Endothelial cell of umbilical vein (primary cell): ENCODE results near the gene CHCHD5. TPM values are rescaled to one million over a fixed set of nuclear protein-coding genes. Genes with fewer than 3 reads are reported as not detected.

Experiments used
- BruUV-seq: library from RNA; stranded (reverse); fragments of 400-500 nt; replicated peaks from 2 replicates; lab custom pipeline; 2021; lab: Mats Ljungman, UMichigan
- CTCF ChIA-PET: fragments of 300-600, 350-600 bp; sonication (Branson Sonifier 250); formaldehyde crosslinking; loops from one replicate; lab custom pipeline; 2021; ENCODE audit warnings: antibody characterized with exemption, inconsistent platforms; lab: Charles Lee
- POLR2A ChIA-PET: fragments of 300-600, 350-600 bp; sonication (Branson Sonifier 250); formaldehyde crosslinking; loops from one replicate; lab custom pipeline; 2021; ENCODE audit warnings: antibody characterized with exemption, inconsistent platforms; lab: Charles Lee
- DNase-seq: peaks from one replicate; pipeline ENCODE4 v3.0.0-alpha.2; 2011; ENCODE audit warnings: low read depth, low spot score
- FAIRE-seq: peaks from 2 replicates; lab custom pipeline; 2011; peaks lifted over from hg19 to GRCh38; lab: Jason Lieb, UNC
- H2AFZ ChIP-seq: 2 replicates; pipeline ENCODE4 v1.6.0; 2012; ENCODE audit warnings: low read depth, low read length, control low read depth, inconsistent platforms
- H3K27ac ChIP-seq: 2 replicates; pipeline ENCODE4 v1.5.1; 2011; ENCODE audit warnings: low read depth, mild to moderate bottlenecking, control low read depth, low read length, moderate library complexity; ENCODE audit not compliant: insufficient read depth
- H3K27me3 ChIP-seq, 2 experiments: 2 replicates each; pipeline versions ENCODE4 v1.6.0 to v1.6.1; 2011; ENCODE audit warnings: low read length in 2 of 2, mixed read lengths in 1 of 2; ENCODE audit not compliant: control insufficient read depth in 2 of 2, insufficient read depth in 2 of 2
- H3K36me3 ChIP-seq, 2 experiments: 2 replicates in 1 of 2; 3 replicates in 1 of 2; pipeline ENCODE4 v1.5.1; 2011; ENCODE audit warnings: low read length in 2 of 2, mild to moderate bottlenecking in 1 of 2, moderate library complexity in 1 of 2; ENCODE audit not compliant: control insufficient read depth in 2 of 2, insufficient read depth in 2 of 2; ENCODE audit errors: extremely low read depth in 1 of 2
- H3K4me1 ChIP-seq: 3 replicates; pipeline ENCODE4 v1.5.1; 2011; ENCODE audit warnings: mild to moderate bottlenecking, low read length; ENCODE audit not compliant: control insufficient read depth, insufficient read depth; ENCODE audit errors: extremely low read depth
- H3K4me2 ChIP-seq: 2 replicates; pipeline ENCODE4 v1.6.1; 2011; ENCODE audit warnings: low read length, control low read depth, mixed read lengths; ENCODE audit not compliant: insufficient read depth
- H3K4me3 ChIP-seq, 3 experiments: fragments of 200-600 bp in 1 of 3; sonication (generic), shearing (Covaris generic) in 1 of 3; replicated peaks in 1 of 3; 2 replicates each; pipeline ENCODE4 v1.5.1; 2011 to 2016; ENCODE audit warnings: control low read depth in 3 of 3, low read length in 3 of 3, mild to moderate bottlenecking in 2 of 3, inconsistent platforms in 1 of 3, low read depth in 1 of 3, moderate library complexity in 1 of 3; ENCODE audit not compliant: insufficient read depth in 1 of 3
- H3K79me2 ChIP-seq: 2 replicates; pipeline ENCODE4 v1.6.0; 2012; ENCODE audit warnings: low read length, inconsistent platforms; ENCODE audit not compliant: control insufficient read depth, insufficient read depth
- H3K9ac ChIP-seq: replicated peaks from 2 replicates; pipeline ENCODE3; 2011; ENCODE audit warnings: low read length, control low read depth; ENCODE audit not compliant: insufficient read depth; ENCODE audit errors: extremely low read depth
- H3K9me1 ChIP-seq: replicated peaks from 3 replicates; pipeline ENCODE4 v1.6.0; 2011; ENCODE audit warnings: mild to moderate bottlenecking, low read length; ENCODE audit not compliant: control insufficient read depth, insufficient read depth; ENCODE audit errors: extremely low read depth
- H3K9me3 ChIP-seq: replicated peaks from 2 replicates; pipeline ENCODE4 v1.5.1; 2012; ENCODE audit warnings: low read length, inconsistent platforms; ENCODE audit not compliant: control insufficient read depth, insufficient read depth
- H4K20me1 ChIP-seq: replicated peaks from 2 replicates; pipeline ENCODE3; 2011; ENCODE audit warnings: mild to moderate bottlenecking, low read length; ENCODE audit not compliant: control insufficient read depth, insufficient read depth; ENCODE audit errors: extremely low read depth
- CTCF ChIP-seq, 2 donors: IDR thresholded peaks; 1 replicate in 1 of 2; 2 replicates in 1 of 2; pipeline ENCODE4 v1.5.1; 2011; ENCODE audit warnings: low read length in 2 of 2, mild to moderate bottlenecking in 2 of 2, moderate library complexity in 2 of 2, control low read depth in 1 of 2, inconsistent platforms in 1 of 2, low read depth in 1 of 2; ENCODE audit not compliant: insufficient read depth in 1 of 2; ENCODE audit errors: extremely low read depth in 1 of 2
- EZH2 ChIP-seq: IDR thresholded peaks from 2 replicates; pipeline ENCODE4 v1.6.1; 2012; ENCODE audit warnings: borderline replicate concordance, low read depth, mild to moderate bottlenecking, moderate library complexity, low read length, inconsistent platforms; ENCODE audit not compliant: severe bottlenecking
- FOS ChIP-seq: IDR thresholded peaks from 2 replicates; pipeline ENCODE4 v1.6.1; 2011; ENCODE audit warnings: mild to moderate bottlenecking, low read length, moderate library complexity, borderline replicate concordance; ENCODE audit not compliant: insufficient read depth
- GATA2 ChIP-seq: IDR thresholded peaks from 2 replicates; pipeline ENCODE4 v1.7.0; 2011; ENCODE audit warnings: low read depth, mild to moderate bottlenecking, moderate library complexity, mixed read lengths, low read length; ENCODE audit not compliant: insufficient read length, insufficient read depth
- JUN ChIP-seq: IDR thresholded peaks from 2 replicates; pipeline ENCODE4 v1.6.1; 2011; ENCODE audit warnings: borderline replicate concordance, low read depth; ENCODE audit not compliant: insufficient read length, insufficient read depth
- MAX ChIP-seq: IDR thresholded peaks from 2 replicates; pipeline ENCODE4 v1.6.1; 2011; ENCODE audit not compliant: insufficient read depth, insufficient read length
- MYC ChIP-seq: IDR thresholded peaks from one replicate; pipeline ENCODE4 v1.6.1; 2011; ENCODE audit warnings: mild to moderate bottlenecking, low read depth, low read length
- POLR2A ChIP-seq: IDR thresholded peaks from 2 replicates; pipeline ENCODE4 v1.6.1; 2012; ENCODE audit warnings: low read depth, mild to moderate bottlenecking, control low read depth, low read length
- POLR2AphosphoS5 ChIP-seq: IDR thresholded peaks from 2 replicates; pipeline ENCODE4 v1.6.1; 2012; ENCODE audit warnings: low read depth, mild to moderate bottlenecking, control low read depth, low read length, moderate library complexity; ENCODE audit not compliant: insufficient read depth
- dilution Hi-C: fragments of 300-500 bp; cut with MboI; formaldehyde crosslinking; loops from one replicate; pipeline ENCODE4 v1.15.0; 2019; ENCODE audit warnings: low sequenced_read_pairs; ENCODE audit not compliant: extremely low pct_ligation_motif_present
- intact Hi-C: fragments of 100-400 bp; cut with micrococcal nuclease; formaldehyde crosslinking; loops from one replicate; pipeline ENCODE4 v1.10.0; 2022
- polyA plus RNA-seq, 4 experiments: library from polyadenylated mRNA; depleted of rRNA in 3 of 4; stranded (reverse) in 3 of 4; unstranded in 1 of 4; fragments of >200 nt; gene quantifications; 2 replicates each; pipeline versions ENCODE4 v1.2.1 to v1.2.3, GENCODE V29; 2011 to 2012; ENCODE audit warnings: missing spikeins in 1 of 4
- total RNA-seq: library from RNA; stranded (reverse); gene quantifications from 2 replicates; pipeline ENCODE4 v1.2.3, GENCODE V29; 2021

CHCHD5 gene
- total and polyA plus RNA-seq, 2 donors (not counting 3 experiments of a cell fraction or from before 2014, with no cell fraction given): 22.2 to 44.7 TPM

- CTCF ChIA-PET: interaction anchor here (0.9 kb wide), 1 partner anchor 11 kb away, joined by 3 read pairs; no protein-coding TSS in a partner anchor
- POLR2A ChIA-PET: no interaction called here
- dilution Hi-C loops: no loop called here
- H3K9me3 ChIP-seq: no peaks in the 10 kb centered on the region
- H3K9me1 ChIP-seq: no peaks in the 10 kb centered on the region
- H3K36me3 ChIP-seq: no peaks in the 10 kb centered on the region
- FAIRE-seq (no peak), DNase-seq (no peak)
- no peak overlapping the region for H3K4me2 ChIP-seq
- no peak overlapping the region for H3K4me3 ChIP-seq
- peaks cover 14% of the 10 kb centered on the region for H3K4me1 ChIP-seq
- H3K27me3 ChIP-seq: no peaks in the 10 kb centered on the region
- TF ChIP-seq CTCF (IDR thresholded peaks at IDR 0.05; ENCODE audit: extremely low read depth in 1 of 2, insufficient read depth in 1 of 2, low read depth in 1 of 2, low read length in 2 of 2) (no peak), POLR2AphosphoS5 (no peak), FOS (no peak), EZH2 (no peak), GATA2 (no peak)
- no peak overlapping the region for H3K9ac ChIP-seq
- no peak overlapping the region for H2AFZ ChIP-seq
- no TSS peak for BruUV-seq
- peaks cover 20% of the 10 kb centered on the region for H3K79me2 ChIP-seq
- intact Hi-C loops: no loop called here
- H4K20me1 ChIP-seq: no peaks in the 10 kb centered on the region
- no peak overlapping the region for H3K27ac ChIP-seq
These were observed 45.1 kb upstream of the CHCHD5 start for GRCh38 chr2:112539306-112539705.

- TF ChIP-seq MAX: no peak
- no peak for TF ChIP-seq POLR2A
- no peak for TF ChIP-seq CTCF (IDR thresholded peaks at IDR 0.05; ENCODE audit: extremely low read depth in 1 of 2, insufficient read depth in 1 of 2, low read depth in 1 of 2, low read length in 2 of 2)
- no peak for TF ChIP-seq POLR2AphosphoS5
- no peak for TF ChIP-seq EZH2
- TF ChIP-seq GATA2: no peak
- no peak for TF ChIP-seq JUN
- no peak for TF ChIP-seq MYC
- H3K79me2 ChIP-seq: peaks cover 33% of the 10 kb centered on the region
- H2AFZ ChIP-seq: no peak overlapping the region
- H4K20me1 ChIP-seq: no peaks in the 10 kb centered on the region
- H3K36me3 ChIP-seq: no peaks in the 10 kb centered on the region
- H3K4me1 ChIP-seq: peaks cover 14% of the 10 kb centered on the region
- POLR2A ChIA-PET: no interaction called here
- peak overlapping the region; percentile 91 for H3K4me2 ChIP-seq
- CTCF ChIA-PET: no interaction called here
- intact Hi-C loops: no loop called here
- dilution Hi-C loops: no loop called here
- no peak overlapping the region for H3K4me3 ChIP-seq
- no peak overlapping the region for H3K27ac ChIP-seq
- DNase-seq: no peak
- no peak overlapping the region for H3K9ac ChIP-seq
- H3K9me3 ChIP-seq: no peaks in the 10 kb centered on the region
- no peaks in the 10 kb centered on the region for H3K27me3 ChIP-seq
- no TSS peak for BruUV-seq
- no peaks in the 10 kb centered on the region for H3K9me1 ChIP-seq
- no peak for FAIRE-seq
These were observed 43.5 kb upstream of the CHCHD5 start for GRCh38 chr2:112540906-112541305.
